ENCODE measurements around the gene STOML1. TPM values are rescaled to one million over a fixed set of nuclear protein-coding genes. Genes with fewer than 3 reads are reported as not detected.

The STOML1 gene
- polyA plus RNA-seq, 1 donor (not counting 4 experiments of a cell fraction or from before 2014, with no cell fraction given): 7.0 TPM

DNA sequence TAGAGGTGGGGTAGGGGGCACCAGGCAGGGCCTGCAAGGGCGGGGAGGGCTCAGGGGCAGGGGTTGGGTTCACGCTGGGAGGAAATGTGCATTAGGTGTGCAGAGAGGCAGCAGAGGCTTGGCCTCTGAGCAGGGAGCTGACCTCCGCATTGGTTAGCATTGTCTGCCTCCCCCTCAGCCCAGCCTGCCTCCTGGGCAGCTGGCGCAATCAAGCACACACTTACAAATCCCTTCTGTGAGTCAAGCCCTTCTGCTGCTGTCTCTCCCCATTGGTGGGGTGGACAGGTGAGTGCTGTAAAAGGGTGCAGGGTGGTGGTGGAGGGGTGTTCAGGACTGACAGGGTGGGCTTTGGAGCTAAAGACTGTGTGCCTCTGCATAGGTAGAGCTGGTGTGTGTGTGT is 56.5 kb downstream of the STOML1 start:
- Histone ChIP-seq H3K4me1 (ENCODE audit: control insufficient read depth, extremely low read depth, insufficient read depth, low read length) (peaks cover 16% of the 10 kb centered on the region), H4K20me1 (ENCODE audit: control insufficient read depth, extremely low read depth, insufficient read depth, low read length) (no peaks in the 10 kb centered on the region), H3K9ac (ENCODE audit: control insufficient read depth, extremely low read depth, insufficient read depth, low read length) (no peak overlapping the region), H3K4me2 (ENCODE audit: control insufficient read depth, extremely low read depth, insufficient read depth, low read depth, low read length) (no peak overlapping the region), H3K27ac (ENCODE audit: control insufficient read depth, insufficient read depth, low read length) (no peak overlapping the region), H3K9me1 (ENCODE audit: control insufficient read depth, extremely low read depth, insufficient read depth, low read length) (peaks cover 4% of the 10 kb centered on the region), H3K27me3 (ENCODE audit: control insufficient read depth, extremely low read depth, insufficient read depth, low read length) (no peaks in the 10 kb centered on the region), H3K79me2 (ENCODE audit: control insufficient read depth, insufficient read depth, low read length) (no peaks in the 10 kb centered on the region), H3K36me3 (ENCODE audit: control insufficient read depth in 2 of 2, extremely low read depth in 1 of 2, insufficient read depth in 2 of 2, low read length in 2 of 2) (no peaks in the 10 kb centered on the region), H3K9me3 (ENCODE audit: control insufficient read depth, low read depth, low read length) (no peaks in the 10 kb centered on the region), H3K4me3 (ENCODE audit: control insufficient read depth in 2 of 3, extremely low read depth in 1 of 3, insufficient read depth in 2 of 3, low read depth in 1 of 3, low read length in 3 of 3) (no peak overlapping the region), H2AFZ (ENCODE audit: control insufficient read depth, low read length) (no peak overlapping the region)
- no peak for FAIRE-seq
- DNase-seq (ENCODE audit: low read depth, low spot score): no peak
- no peak for TF ChIP-seq EZH2 (IDR thresholded peaks at IDR 0.05; ENCODE audit: low read length)
- TF ChIP-seq, protein P1, sequence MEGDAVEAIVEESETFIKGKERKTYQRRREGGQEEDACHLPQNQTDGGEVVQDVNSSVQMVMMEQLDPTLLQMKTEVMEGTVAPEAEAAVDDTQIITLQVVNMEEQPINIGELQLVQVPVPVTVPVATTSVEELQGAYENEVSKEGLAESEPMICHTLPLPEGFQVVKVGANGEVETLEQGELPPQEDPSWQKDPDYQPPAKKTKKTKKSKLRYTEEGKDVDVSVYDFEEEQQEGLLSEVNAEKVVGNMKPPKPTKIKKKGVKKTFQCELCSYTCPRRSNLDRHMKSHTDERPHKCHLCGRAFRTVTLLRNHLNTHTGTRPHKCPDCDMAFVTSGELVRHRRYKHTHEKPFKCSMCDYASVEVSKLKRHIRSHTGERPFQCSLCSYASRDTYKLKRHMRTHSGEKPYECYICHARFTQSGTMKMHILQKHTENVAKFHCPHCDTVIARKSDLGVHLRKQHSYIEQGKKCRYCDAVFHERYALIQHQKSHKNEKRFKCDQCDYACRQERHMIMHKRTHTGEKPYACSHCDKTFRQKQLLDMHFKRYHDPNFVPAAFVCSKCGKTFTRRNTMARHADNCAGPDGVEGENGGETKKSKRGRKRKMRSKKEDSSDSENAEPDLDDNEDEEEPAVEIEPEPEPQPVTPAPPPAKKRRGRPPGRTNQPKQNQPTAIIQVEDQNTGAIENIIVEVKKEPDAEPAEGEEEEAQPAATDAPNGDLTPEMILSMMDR (optimal IDR thresholded peaks at IDR 0.05 in 1 of 3, IDR thresholded peaks at IDR 0.05 in 1 of 3, conservative IDR thresholded peaks at IDR 0.05 in 1 of 3; ENCODE audit: extremely low read depth in 1 of 3, insufficient read depth in 2 of 3, low read length in 3 of 3): no peak
- dilution Hi-C loops (cut with MboI; ENCODE audit: extremely low pct_ligation_motif_present, low sequenced_read_pairs): no loop called here

DNA sequence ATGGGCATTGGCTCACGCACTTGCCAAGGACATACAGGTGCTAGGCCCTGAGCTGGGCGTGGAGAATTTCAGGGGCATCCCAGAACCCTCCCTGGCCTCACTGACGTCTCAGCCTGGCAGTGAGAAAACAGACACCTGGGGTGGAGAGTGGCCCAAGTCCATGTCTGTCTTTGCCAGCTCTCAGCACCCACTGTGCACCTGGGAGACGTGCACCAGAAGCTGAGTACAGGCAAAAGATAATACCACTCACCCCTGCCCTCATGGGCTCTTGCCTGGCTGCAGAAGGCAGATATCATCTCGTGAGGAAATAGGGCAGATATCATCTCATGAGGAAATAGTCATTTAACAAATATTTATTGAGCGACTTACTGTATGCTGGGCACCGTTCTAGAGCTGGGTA is 57.8 kb downstream of the STOML1 start:
- Histone ChIP-seq H3K4me3 (ENCODE audit: control insufficient read depth in 2 of 3, extremely low read depth in 1 of 3, insufficient read depth in 2 of 3, low read depth in 1 of 3, low read length in 3 of 3) (no peak overlapping the region), H3K9me3 (ENCODE audit: control insufficient read depth, low read depth, low read length) (no peaks in the 10 kb centered on the region), H3K9me1 (ENCODE audit: control insufficient read depth, extremely low read depth, insufficient read depth, low read length) (peaks cover 4% of the 10 kb centered on the region), H2AFZ (ENCODE audit: control insufficient read depth, low read length) (no peak overlapping the region), H3K79me2 (ENCODE audit: control insufficient read depth, insufficient read depth, low read length) (no peaks in the 10 kb centered on the region), H3K4me2 (ENCODE audit: control insufficient read depth, extremely low read depth, insufficient read depth, low read depth, low read length) (no peak overlapping the region), H3K36me3 (ENCODE audit: control insufficient read depth in 2 of 2, extremely low read depth in 1 of 2, insufficient read depth in 2 of 2, low read length in 2 of 2) (no peaks in the 10 kb centered on the region), H3K27me3 (ENCODE audit: control insufficient read depth, extremely low read depth, insufficient read depth, low read length) (no peaks in the 10 kb centered on the region), H3K4me1 (ENCODE audit: control insufficient read depth, extremely low read depth, insufficient read depth, low read length) (peaks cover 16% of the 10 kb centered on the region), H3K9ac (ENCODE audit: control insufficient read depth, extremely low read depth, insufficient read depth, low read length) (no peak overlapping the region), H4K20me1 (ENCODE audit: control insufficient read depth, extremely low read depth, insufficient read depth, low read length) (no peaks in the 10 kb centered on the region), H3K27ac (ENCODE audit: control insufficient read depth, insufficient read depth, low read length) (no peak overlapping the region)
- no peak for DNase-seq (ENCODE audit: low read depth, low spot score)
- no peak for FAIRE-seq
- dilution Hi-C loops (cut with MboI; ENCODE audit: extremely low pct_ligation_motif_present, low sequenced_read_pairs): no loop called here
- TF ChIP-seq, protein P1 (optimal IDR thresholded peaks at IDR 0.05 in 1 of 3, IDR thresholded peaks at IDR 0.05 in 1 of 3, conservative IDR thresholded peaks at IDR 0.05 in 1 of 3; ENCODE audit: extremely low read depth in 1 of 3, insufficient read depth in 2 of 3, low read length in 3 of 3): no peak
- TF ChIP-seq EZH2 (IDR thresholded peaks at IDR 0.05; ENCODE audit: low read length): no peak
